H1 (cell line): ENCODE measurements around the gene TMEM266. TPM values are rescaled to one million over a fixed set of nuclear protein-coding genes. Genes with fewer than 3 reads are reported as not detected.

Source experiments
- ASH2L ChIP-seq: fragments of 200-600, 300-600 bp; sonication (generic); IDR thresholded peaks from one replicate; pipeline ENCODE4 v1.7.1; 2017; ENCODE audit warnings: low read length
- CREB1 ChIP-seq: IDR thresholded peaks from 2 replicates; pipeline ENCODE4 v1.6.1; 2012; ENCODE audit warnings: inconsistent platforms
- CTBP2 ChIP-seq: IDR thresholded peaks from 2 replicates; pipeline ENCODE4 v1.7.0; 2011; ENCODE audit warnings: borderline replicate concordance, mild to moderate bottlenecking, moderate library complexity, mixed read lengths, low read length; ENCODE audit not compliant: insufficient read depth, insufficient read length
- FOSL1 ChIP-seq: IDR thresholded peaks from 2 replicates; pipeline ENCODE4 v1.6.1; 2011; ENCODE audit warnings: mild to moderate bottlenecking, low read depth, low read length, moderate library complexity; ENCODE audit not compliant: insufficient read depth
- GTF2F1 ChIP-seq: IDR thresholded peaks from 2 replicates; pipeline ENCODE4 v1.6.1; 2012; ENCODE audit warnings: low read depth, low read length, improper control_type of control experiment, borderline replicate concordance
- HDAC6 ChIP-seq: IDR thresholded peaks from one replicate; pipeline ENCODE4 v1.7.1; 2012; ENCODE audit warnings: low read depth, mild to moderate bottlenecking, inconsistent platforms, low read length, moderate library complexity
- NANOG ChIP-seq: IDR thresholded peaks from 2 replicates; pipeline ENCODE4 v1.6.1; 2011; ENCODE audit warnings: low read length, low read depth, mild to moderate bottlenecking, inconsistent platforms; ENCODE audit not compliant: insufficient read depth, poor library complexity, severe bottlenecking
- SRF ChIP-seq: IDR thresholded peaks from 2 replicates; pipeline ENCODE4 v1.6.1; 2011; ENCODE audit warnings: mild to moderate bottlenecking, low read depth, low read length, moderate library complexity
- TAF7 ChIP-seq: optimal IDR thresholded peaks from 2 replicates; pipeline ENCODE3; 2011; ENCODE audit warnings: low read depth, mild to moderate bottlenecking, inconsistent platforms, low read length, moderate library complexity, borderline replicate concordance
- polyA plus RNA-seq, 7 experiments: library from polyadenylated mRNA; depleted of rRNA in 3 of 7; stranded (reverse) in 5 of 7; unstranded in 2 of 7; fragments of >200 nt in 5 of 7; fragments of 200-250 nt in 2 of 7; gene quantifications; 1 replicate in 5 of 7; 2 replicates in 1 of 7; 4 replicates in 1 of 7; pipeline versions ENCODE4 v1.2.1 to v1.2.3, GENCODE V29; 2011 to 2013; ENCODE audit warnings: missing spikeins in 2 of 7, mixed read lengths in 2 of 7
- total RNA-seq: library from RNA; stranded (reverse); fragmentation: NEBNext Ultra II Directional; extraction: Animal tissue kit (Norgen Biotek cat#: 25700); gene quantifications from 2 replicates; pipeline ENCODE4 v1.2.1, GENCODE V29; 2021
- TF ChIP-seq, protein P1 (sequence below): fragments of 300-600 bp; sonication (generic); IDR thresholded peaks from 2 replicates; pipeline ENCODE4 v1.7.1; 2012; ENCODE audit warnings: low read length, moderate library complexity, mild to moderate bottlenecking, inconsistent platforms; ENCODE audit not compliant: insufficient replicate concordance
- TF ChIP-seq, protein P2 (sequence below): IDR thresholded peaks from 2 replicates; pipeline ENCODE4 v1.6.1; 2011; ENCODE audit warnings: low read length, improper control_type of control experiment

TMEM266 gene
- total and polyA plus RNA-seq, 2 of the 8 experiments (the other 6 are each of a cell fraction or from before 2014, with no cell fraction given) = 2.6 TPM

DNA sequence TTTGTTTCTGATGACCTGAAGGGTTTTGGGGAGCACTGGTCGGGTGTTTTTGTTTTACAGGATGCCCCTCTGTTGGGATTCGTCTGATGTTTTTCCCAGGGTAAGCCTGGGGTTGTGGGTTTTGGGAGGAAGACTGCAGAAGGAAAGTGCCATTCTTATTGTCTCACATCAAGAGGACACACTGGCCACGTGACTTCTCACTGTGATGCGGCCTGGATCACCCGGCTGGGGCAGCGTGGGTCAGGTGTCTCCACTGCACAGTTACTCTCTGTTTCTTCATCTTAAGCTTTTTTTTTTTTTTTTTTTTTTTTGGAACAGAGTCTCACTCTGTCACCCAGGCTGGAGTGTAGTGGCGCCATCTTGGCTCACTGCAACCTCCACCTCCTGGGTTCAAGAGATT, 120.5 kb downstream of the TMEM266 start (continued):
- TF ChIP-seq, protein P1, sequence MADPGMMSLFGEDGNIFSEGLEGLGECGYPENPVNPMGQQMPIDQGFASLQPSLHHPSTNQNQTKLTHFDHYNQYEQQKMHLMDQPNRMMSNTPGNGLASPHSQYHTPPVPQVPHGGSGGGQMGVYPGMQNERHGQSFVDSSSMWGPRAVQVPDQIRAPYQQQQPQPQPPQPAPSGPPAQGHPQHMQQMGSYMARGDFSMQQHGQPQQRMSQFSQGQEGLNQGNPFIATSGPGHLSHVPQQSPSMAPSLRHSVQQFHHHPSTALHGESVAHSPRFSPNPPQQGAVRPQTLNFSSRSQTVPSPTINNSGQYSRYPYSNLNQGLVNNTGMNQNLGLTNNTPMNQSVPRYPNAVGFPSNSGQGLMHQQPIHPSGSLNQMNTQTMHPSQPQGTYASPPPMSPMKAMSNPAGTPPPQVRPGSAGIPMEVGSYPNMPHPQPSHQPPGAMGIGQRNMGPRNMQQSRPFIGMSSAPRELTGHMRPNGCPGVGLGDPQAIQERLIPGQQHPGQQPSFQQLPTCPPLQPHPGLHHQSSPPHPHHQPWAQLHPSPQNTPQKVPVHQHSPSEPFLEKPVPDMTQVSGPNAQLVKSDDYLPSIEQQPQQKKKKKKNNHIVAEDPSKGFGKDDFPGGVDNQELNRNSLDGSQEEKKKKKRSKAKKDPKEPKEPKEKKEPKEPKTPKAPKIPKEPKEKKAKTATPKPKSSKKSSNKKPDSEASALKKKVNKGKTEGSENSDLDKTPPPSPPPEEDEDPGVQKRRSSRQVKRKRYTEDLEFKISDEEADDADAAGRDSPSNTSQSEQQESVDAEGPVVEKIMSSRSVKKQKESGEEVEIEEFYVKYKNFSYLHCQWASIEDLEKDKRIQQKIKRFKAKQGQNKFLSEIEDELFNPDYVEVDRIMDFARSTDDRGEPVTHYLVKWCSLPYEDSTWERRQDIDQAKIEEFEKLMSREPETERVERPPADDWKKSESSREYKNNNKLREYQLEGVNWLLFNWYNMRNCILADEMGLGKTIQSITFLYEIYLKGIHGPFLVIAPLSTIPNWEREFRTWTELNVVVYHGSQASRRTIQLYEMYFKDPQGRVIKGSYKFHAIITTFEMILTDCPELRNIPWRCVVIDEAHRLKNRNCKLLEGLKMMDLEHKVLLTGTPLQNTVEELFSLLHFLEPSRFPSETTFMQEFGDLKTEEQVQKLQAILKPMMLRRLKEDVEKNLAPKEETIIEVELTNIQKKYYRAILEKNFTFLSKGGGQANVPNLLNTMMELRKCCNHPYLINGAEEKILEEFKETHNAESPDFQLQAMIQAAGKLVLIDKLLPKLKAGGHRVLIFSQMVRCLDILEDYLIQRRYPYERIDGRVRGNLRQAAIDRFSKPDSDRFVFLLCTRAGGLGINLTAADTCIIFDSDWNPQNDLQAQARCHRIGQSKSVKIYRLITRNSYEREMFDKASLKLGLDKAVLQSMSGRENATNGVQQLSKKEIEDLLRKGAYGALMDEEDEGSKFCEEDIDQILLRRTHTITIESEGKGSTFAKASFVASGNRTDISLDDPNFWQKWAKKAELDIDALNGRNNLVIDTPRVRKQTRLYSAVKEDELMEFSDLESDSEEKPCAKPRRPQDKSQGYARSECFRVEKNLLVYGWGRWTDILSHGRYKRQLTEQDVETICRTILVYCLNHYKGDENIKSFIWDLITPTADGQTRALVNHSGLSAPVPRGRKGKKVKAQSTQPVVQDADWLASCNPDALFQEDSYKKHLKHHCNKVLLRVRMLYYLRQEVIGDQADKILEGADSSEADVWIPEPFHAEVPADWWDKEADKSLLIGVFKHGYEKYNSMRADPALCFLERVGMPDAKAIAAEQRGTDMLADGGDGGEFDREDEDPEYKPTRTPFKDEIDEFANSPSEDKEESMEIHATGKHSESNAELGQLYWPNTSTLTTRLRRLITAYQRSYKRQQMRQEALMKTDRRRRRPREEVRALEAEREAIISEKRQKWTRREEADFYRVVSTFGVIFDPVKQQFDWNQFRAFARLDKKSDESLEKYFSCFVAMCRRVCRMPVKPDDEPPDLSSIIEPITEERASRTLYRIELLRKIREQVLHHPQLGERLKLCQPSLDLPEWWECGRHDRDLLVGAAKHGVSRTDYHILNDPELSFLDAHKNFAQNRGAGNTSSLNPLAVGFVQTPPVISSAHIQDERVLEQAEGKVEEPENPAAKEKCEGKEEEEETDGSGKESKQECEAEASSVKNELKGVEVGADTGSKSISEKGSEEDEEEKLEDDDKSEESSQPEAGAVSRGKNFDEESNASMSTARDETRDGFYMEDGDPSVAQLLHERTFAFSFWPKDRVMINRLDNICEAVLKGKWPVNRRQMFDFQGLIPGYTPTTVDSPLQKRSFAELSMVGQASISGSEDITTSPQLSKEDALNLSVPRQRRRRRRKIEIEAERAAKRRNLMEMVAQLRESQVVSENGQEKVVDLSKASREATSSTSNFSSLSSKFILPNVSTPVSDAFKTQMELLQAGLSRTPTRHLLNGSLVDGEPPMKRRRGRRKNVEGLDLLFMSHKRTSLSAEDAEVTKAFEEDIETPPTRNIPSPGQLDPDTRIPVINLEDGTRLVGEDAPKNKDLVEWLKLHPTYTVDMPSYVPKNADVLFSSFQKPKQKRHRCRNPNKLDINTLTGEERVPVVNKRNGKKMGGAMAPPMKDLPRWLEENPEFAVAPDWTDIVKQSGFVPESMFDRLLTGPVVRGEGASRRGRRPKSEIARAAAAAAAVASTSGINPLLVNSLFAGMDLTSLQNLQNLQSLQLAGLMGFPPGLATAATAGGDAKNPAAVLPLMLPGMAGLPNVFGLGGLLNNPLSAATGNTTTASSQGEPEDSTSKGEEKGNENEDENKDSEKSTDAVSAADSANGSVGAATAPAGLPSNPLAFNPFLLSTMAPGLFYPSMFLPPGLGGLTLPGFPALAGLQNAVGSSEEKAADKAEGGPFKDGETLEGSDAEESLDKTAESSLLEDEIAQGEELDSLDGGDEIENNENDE = no peak
- no peak for TF ChIP-seq FOSL1
- no peak for TF ChIP-seq ASH2L
- no peak for TF ChIP-seq NANOG
- no peak for TF ChIP-seq HDAC6
- TF ChIP-seq CTBP2 = no peak
- TF ChIP-seq CREB1 = no peak
- no peak for TF ChIP-seq GTF2F1
- no peak for TF ChIP-seq SRF
- TF ChIP-seq, protein P2, sequence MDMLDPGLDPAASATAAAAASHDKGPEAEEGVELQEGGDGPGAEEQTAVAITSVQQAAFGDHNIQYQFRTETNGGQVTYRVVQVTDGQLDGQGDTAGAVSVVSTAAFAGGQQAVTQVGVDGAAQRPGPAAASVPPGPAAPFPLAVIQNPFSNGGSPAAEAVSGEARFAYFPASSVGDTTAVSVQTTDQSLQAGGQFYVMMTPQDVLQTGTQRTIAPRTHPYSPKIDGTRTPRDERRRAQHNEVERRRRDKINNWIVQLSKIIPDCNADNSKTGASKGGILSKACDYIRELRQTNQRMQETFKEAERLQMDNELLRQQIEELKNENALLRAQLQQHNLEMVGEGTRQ = no peak
- TF ChIP-seq TAF7 = no peak
